ENCODE measurements around the gene GNRH2. TPM values are rescaled to one million over a fixed set of nuclear protein-coding genes. Genes with fewer than 3 reads are reported as not detected.

GNRH2 gene
- total RNA-seq, 1 experiment from 2014 or later = 1.1 TPM

- no peak for TF ChIP-seq CTCF (conservative IDR thresholded peaks at IDR 0.05)
- H3K23me2 ChIP-seq (ENCODE audit: insufficient read length, low read depth, low read length, poor library complexity, severe bottlenecking) = no peaks in the 10 kb centered on the region
- H3K4ac ChIP-seq (ENCODE audit: low read depth, low read length) = no peak overlapping the region
- no peak overlapping the region for H3K9ac ChIP-seq (ENCODE audit: extremely low read depth, insufficient read length, low read length)
- no peaks in the 10 kb centered on the region for H3K79me2 ChIP-seq (ENCODE audit: insufficient read depth, low read length)
- H2BK120ac ChIP-seq (ENCODE audit: low read depth, low read length, poor library complexity, severe bottlenecking) = no peak overlapping the region
- no peaks in the 10 kb centered on the region for H3K79me1 ChIP-seq (ENCODE audit: insufficient read depth, low read depth, low read length, poor library complexity, severe bottlenecking)
- H2AK5ac ChIP-seq (ENCODE audit: insufficient read length, low read length) = no peak overlapping the region
- H3K27ac ChIP-seq (ENCODE audit: insufficient read length, low read depth, low read length) = no peak overlapping the region
- no peaks in the 10 kb centered on the region for H3K27me3 ChIP-seq (ENCODE audit: insufficient read depth, low read length)
- H3K56ac ChIP-seq (ENCODE audit: insufficient read length, low read depth, low read length) = no peak overlapping the region
- H3T11ph ChIP-seq (ENCODE audit: low read length) = no peak overlapping the region
- H3K36me3 Mint-ChIP-seq (ENCODE audit: insufficient read depth in 1 of 3, low read depth in 3 of 3) = peaks cover 16 to 56% (median 46%) of the 10 kb centered on the region in 3 experiments
- no peak overlapping the region for H2BK5ac ChIP-seq (ENCODE audit: insufficient read length, low read length)
- H3K4me1 ChIP-seq (ENCODE audit: insufficient read depth, low read length) = no peaks in the 10 kb centered on the region
- H3K4me3 Mint-ChIP-seq = no peak overlapping the region
- H3K27me3 Mint-ChIP-seq (ENCODE audit: low read depth) = no peaks in the 10 kb centered on the region; the same call in 1 of the 2 replicates
- no peaks in the 10 kb centered on the region for H3K9me3 ChIP-seq (ENCODE audit: control insufficient read depth, low read depth, low read length)
- no peak overlapping the region for H3K14ac ChIP-seq (ENCODE audit: insufficient read depth, low read length)
- no peak overlapping the region for H3K4me2 ChIP-seq (ENCODE audit: insufficient read depth, insufficient read length, low read length)
- no peak overlapping the region for H3K27ac Mint-ChIP-seq
- no peak overlapping the region for H4K5ac ChIP-seq (ENCODE audit: insufficient read length, low read depth, low read length)
- no peak overlapping the region for H2AFZ ChIP-seq (ENCODE audit: low read length)
- no peak overlapping the region for H4K91ac ChIP-seq (ENCODE audit: insufficient read length, low read depth, low read length)
- H4K8ac ChIP-seq (replicated peaks; ENCODE audit: insufficient read length, low read depth, low read length) = no peak overlapping the region
- no peak overlapping the region for H2BK12ac ChIP-seq (ENCODE audit: insufficient read length, low read depth, low read length)
- H3K18ac ChIP-seq (ENCODE audit: insufficient read length, low read depth, low read length) = no peak overlapping the region
- H4K20me1 ChIP-seq (ENCODE audit: control insufficient read depth, insufficient read depth, insufficient read length) = no peaks in the 10 kb centered on the region
- H3K4me1 Mint-ChIP-seq = no peaks in the 10 kb centered on the region
- no peak overlapping the region for H2BK20ac ChIP-seq (ENCODE audit: low read depth, low read length, poor library complexity, severe bottlenecking)
- WGBS (ENCODE audit: extremely low coverage, insufficient read length, low lambda C conversion rate) = no CpG with 5 or more reads among the region's 8 CpGs
- no peak overlapping the region for H3K23ac ChIP-seq (ENCODE audit: insufficient read length, low read depth, low read length)
- no peaks in the 10 kb centered on the region for H3K9me3 Mint-ChIP-seq
- DNase-seq = no peak
- no peak overlapping the region for H2BK15ac ChIP-seq (ENCODE audit: low read depth, low read length)
These were observed 10.8 kb upstream of the GNRH2 start for GRCh38 chr20:3032624-3033023.

Data from H9 (cell line).